HL-60 (cell line): ENCODE data around the gene PGC.

Experiments used
- CTCF ChIP-seq: IDR thresholded peaks from one replicate; pipeline ENCODE4 v1.5.1; 2011; ENCODE audit warnings: low read length, control low read depth, inconsistent platforms; ENCODE audit not compliant: insufficient read depth
- GABPA ChIP-seq: IDR thresholded peaks from 2 replicates; pipeline ENCODE4 v1.6.1; 2012; ENCODE audit warnings: low read depth
- POLR2AphosphoS5 ChIP-seq: IDR thresholded peaks from 2 replicates; pipeline ENCODE4 v1.6.1; 2012; ENCODE audit warnings: low read depth

- TF ChIP-seq CTCF (no peak), GABPA (no peak), POLR2AphosphoS5 (no peak)
Measured at GRCh38 chr6:41692730-41693129, 54.5 kb downstream of the PGC start.
